Transverse colon (tissue), 4 donors: Measurements from ENCODE around the gene CCDC69. TPM values are rescaled to one million over a fixed set of nuclear protein-coding genes. Genes with fewer than 3 reads are reported as not detected.
"Not testable (repeated sequence)": the region's sequence is repeated elsewhere in the genome, so short reads cannot be mapped to it uniquely, and the experiment has no call there.

Experiments used
- DNase-seq: peaks from one replicate; pipeline ENCODE4 v3.0.0-alpha.2; 2019
- H3K27ac ChIP-seq, 4 donors: fragments of 200-600 bp; sonication (generic); 2 replicates each; pipeline ENCODE4 v1.5.1; 2016 to 2018; ENCODE audit warnings: inconsistent platforms in 4 of 4
- H3K27me3 ChIP-seq: fragments of 200-600 bp; sonication (generic); 2 replicates; pipeline ENCODE4 v1.5.1; 2017; ENCODE audit warnings: inconsistent platforms
- H3K36me3 ChIP-seq, 4 donors: fragments of 200-600 bp; sonication (generic); 2 replicates each; pipeline ENCODE4 v1.5.1; 2017 to 2019; ENCODE audit warnings: inconsistent platforms in 4 of 4
- H3K4me1 ChIP-seq, 4 donors: fragments of 200-600 bp; sonication (generic); 2 replicates each; pipeline ENCODE4 v1.5.1; 2017 to 2020; ENCODE audit warnings: inconsistent platforms in 4 of 4
- H3K4me3 ChIP-seq, 4 donors: fragments of 200-600 bp; sonication (generic); 1 replicate in 1 of 4; 2 replicates in 3 of 4; pipeline versions ENCODE4 v1.5.1 to v1.6.1; 2017 to 2019; ENCODE audit warnings: inconsistent platforms in 4 of 4
- H3K9me3 ChIP-seq, 2 donors: fragments of 200-600 bp; sonication (generic); 2 replicates each; pipeline ENCODE4 v1.5.1; 2017 to 2019; ENCODE audit warnings: inconsistent platforms in 2 of 2
- EP300 ChIP-seq: sonication (generic); formaldehyde crosslinking; IDR thresholded peaks from one replicate; pipeline ENCODE4 v1.6.1; 2017; ENCODE audit warnings: antibody characterized with exemption, low read depth
- POLR2A ChIP-seq: fragments of 450-650 bp; IDR thresholded peaks from one replicate; pipeline ENCODE4 v1.6.1; 2016; ENCODE audit warnings: antibody characterized with exemption, mild to moderate bottlenecking, moderate library complexity
- POLR2AphosphoS5 ChIP-seq, 3 donors: sonication (generic); formaldehyde crosslinking; IDR thresholded peaks; one replicate each; pipeline ENCODE4 v1.6.1; 2016; ENCODE audit warnings: antibody characterized with exemption in 3 of 3
- WGBS, 2 donors: methylation state at CpG; one replicate each; pipeline ENCODE4 v1.1.5; 2018; ENCODE audit warnings: low coverage in 1 of 2; 5-methylcytosine and 5-hydroxymethylcytosine counted together
- in situ Hi-C, 4 donors: fragments of 200-750 bp; cut with MboI; loops; one replicate each; pipeline versions ENCODE4 v1.15.0 to v1.15.1; 2017; ENCODE audit warnings: low sequenced_read_pairs in 3 of 4, low pct_ligation_motif_present in 1 of 4, low pct_unique_long_range_greater_than_20kb in 1 of 4
- intact Hi-C: fragments of 100-400 bp; cut with DNase I; formaldehyde crosslinking; loops from one replicate; pipeline ENCODE4 v1.15.1; 2023; ENCODE audit warnings: low total_unique reads
- total RNA-seq, 4 donors: library from RNA; depleted of rRNA; stranded (reverse); fragments of >200 nt; gene quantifications; one replicate each; pipeline ENCODE4 v1.1.0, GENCODE V29; 2016
- TF ChIP-seq, protein P1 (sequence below), 5 experiments: fragments of 200-600 bp in 3 of 5; fragments of 450-650 bp in 2 of 5; sonication (generic) in 3 of 5; IDR thresholded peaks; 1 replicate in 2 of 5; 2 replicates in 3 of 5; pipeline ENCODE4 v1.5.1; 2016 to 2017; ENCODE audit warnings: antibody characterized with exemption in 5 of 5, inconsistent platforms in 3 of 5, mild to moderate bottlenecking in 2 of 5, moderate library complexity in 1 of 5

Gene CCDC69
- total RNA-seq, 4 donors from 2014 or later = 37.7 to 89.2 (median 62.1) TPM

DNA sequence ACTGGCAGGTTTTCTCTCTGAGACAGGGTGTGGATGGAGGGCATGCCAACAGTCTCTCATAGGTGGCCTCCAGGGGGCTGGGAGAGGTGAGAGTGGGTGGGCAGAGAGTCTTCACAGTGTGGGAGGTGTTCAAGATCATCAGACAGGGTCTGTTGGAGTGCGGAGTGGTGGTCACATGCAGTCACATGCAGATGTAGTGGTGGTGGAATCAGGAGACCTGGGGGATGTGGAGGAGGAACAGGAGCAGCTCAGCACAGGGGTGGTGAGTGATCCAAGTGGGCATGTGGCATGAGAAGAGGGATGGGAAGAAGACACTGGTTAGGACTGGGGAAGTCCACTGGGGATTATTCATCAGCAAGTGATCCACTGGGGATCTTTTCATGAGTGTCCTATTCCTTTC, 34.9 kb upstream of the CCDC69 start:
- Histone ChIP-seq H3K36me3 (peaks cover 0 to 6% (median 0%) of the 10 kb centered on the region in 4 donors), H3K4me3 (no peak overlapping the region), H3K9me3 (no peaks in the 10 kb centered on the region), H3K27me3 (no peaks in the 10 kb centered on the region), H3K4me1 (peaks cover 2 to 27% (median 9%) of the 10 kb centered on the region in 4 donors), H3K27ac (no peak overlapping the region)
- no peak for DNase-seq
- TF ChIP-seq, protein P1, sequence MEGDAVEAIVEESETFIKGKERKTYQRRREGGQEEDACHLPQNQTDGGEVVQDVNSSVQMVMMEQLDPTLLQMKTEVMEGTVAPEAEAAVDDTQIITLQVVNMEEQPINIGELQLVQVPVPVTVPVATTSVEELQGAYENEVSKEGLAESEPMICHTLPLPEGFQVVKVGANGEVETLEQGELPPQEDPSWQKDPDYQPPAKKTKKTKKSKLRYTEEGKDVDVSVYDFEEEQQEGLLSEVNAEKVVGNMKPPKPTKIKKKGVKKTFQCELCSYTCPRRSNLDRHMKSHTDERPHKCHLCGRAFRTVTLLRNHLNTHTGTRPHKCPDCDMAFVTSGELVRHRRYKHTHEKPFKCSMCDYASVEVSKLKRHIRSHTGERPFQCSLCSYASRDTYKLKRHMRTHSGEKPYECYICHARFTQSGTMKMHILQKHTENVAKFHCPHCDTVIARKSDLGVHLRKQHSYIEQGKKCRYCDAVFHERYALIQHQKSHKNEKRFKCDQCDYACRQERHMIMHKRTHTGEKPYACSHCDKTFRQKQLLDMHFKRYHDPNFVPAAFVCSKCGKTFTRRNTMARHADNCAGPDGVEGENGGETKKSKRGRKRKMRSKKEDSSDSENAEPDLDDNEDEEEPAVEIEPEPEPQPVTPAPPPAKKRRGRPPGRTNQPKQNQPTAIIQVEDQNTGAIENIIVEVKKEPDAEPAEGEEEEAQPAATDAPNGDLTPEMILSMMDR (IDR thresholded peaks at IDR 0.05) = no peak
- 0 to 52% methylated on average over 1 of the region's 1 CpG for WGBS, 2 donors
- in situ Hi-C loops = no loop called here
- intact Hi-C loops = no loop called here

DNA sequence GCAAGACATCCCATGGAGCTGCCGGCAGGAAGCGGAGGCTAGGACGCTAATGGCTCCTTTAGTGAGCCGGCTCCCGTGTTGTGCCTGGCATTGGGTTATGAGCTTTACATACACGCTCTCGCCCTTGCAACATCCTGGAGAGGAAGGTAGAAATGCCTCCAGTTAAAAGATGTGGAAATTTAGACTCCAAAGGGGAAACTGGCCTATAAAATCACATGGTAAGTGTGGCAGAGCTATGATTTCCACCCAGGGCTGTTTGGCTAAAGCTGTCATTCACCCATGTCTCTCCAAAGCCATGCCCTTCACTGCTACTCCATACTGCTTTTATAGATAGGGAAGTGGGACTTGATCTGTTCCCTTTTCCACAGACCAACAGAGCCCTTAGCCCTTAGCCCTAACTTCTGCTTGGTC, 34.3 kb upstream of the CCDC69 start:
- intact Hi-C loops = no loop called here
- TF ChIP-seq, protein P1 (IDR thresholded peaks at IDR 0.05) = no peak
- no peak for TF ChIP-seq POLR2A
- no peak for TF ChIP-seq POLR2AphosphoS5 (IDR thresholded peaks at IDR 0.05)
- Histone ChIP-seq H3K4me1 (peaks cover 6 to 28% (median 13%) of the 10 kb centered on the region in 4 donors), H3K36me3 (peaks cover 0 to 6% (median 0%) of the 10 kb centered on the region in 4 donors), H3K9me3 (no peaks in the 10 kb centered on the region), H3K27me3 (no peaks in the 10 kb centered on the region), H3K27ac (peak overlapping the region in 1 of 4 donors; percentile 24), H3K4me3 (no peak overlapping the region)
- in situ Hi-C loops = no loop called here
- WGBS, 2 donors = 89 to 96% methylated on average over 5 to 7 of the region's 7 CpGs
- no peak for DNase-seq

DNA sequence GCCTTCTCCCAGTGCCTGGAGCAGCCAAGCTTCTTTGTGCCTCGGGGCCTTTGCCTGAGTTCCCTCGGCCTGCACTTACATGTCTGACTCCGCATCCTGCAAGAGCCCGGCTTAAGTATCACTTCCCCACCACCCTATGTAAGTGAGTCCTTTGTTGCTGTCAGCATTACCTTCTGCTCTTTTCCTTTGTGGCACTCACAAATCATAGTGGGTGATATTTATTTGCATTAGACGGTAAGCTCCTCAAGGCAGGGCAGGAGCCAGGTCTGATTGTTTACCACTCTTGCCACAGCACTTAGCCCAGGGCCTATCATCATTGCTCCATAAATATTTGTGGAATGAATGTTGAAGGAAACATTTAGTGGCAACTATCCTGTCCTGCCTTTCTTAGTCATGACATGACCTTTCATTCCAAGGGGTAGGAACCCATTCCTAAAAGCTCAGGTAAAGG, 33.9 kb upstream of the CCDC69 start:
- in situ Hi-C loops = no loop called here
- peaks cover 0 to 6% (median 0%) of the 10 kb centered on the region in 4 donors for H3K36me3 ChIP-seq
- DNase-seq = peak; percentile 27
- peaks cover 6 to 29% (median 13%) of the 10 kb centered on the region in 4 donors for H3K4me1 ChIP-seq
- TF ChIP-seq, protein P1 (IDR thresholded peaks at IDR 0.05) = no peak
- no peak for TF ChIP-seq POLR2AphosphoS5 (IDR thresholded peaks at IDR 0.05)
- TF ChIP-seq EP300 = no peak
- no peak for TF ChIP-seq POLR2A
- WGBS, 2 donors = 58 to 80% methylated on average over 3 to 5 of the region's 5 CpGs
- H3K27ac ChIP-seq = peak overlapping the region in 1 of 4 donors; percentile 37
- H3K4me3 ChIP-seq = no peak overlapping the region
- intact Hi-C loops = no loop called here
- H3K9me3 ChIP-seq = no peaks in the 10 kb centered on the region
- H3K27me3 ChIP-seq = no peaks in the 10 kb centered on the region

DNA sequence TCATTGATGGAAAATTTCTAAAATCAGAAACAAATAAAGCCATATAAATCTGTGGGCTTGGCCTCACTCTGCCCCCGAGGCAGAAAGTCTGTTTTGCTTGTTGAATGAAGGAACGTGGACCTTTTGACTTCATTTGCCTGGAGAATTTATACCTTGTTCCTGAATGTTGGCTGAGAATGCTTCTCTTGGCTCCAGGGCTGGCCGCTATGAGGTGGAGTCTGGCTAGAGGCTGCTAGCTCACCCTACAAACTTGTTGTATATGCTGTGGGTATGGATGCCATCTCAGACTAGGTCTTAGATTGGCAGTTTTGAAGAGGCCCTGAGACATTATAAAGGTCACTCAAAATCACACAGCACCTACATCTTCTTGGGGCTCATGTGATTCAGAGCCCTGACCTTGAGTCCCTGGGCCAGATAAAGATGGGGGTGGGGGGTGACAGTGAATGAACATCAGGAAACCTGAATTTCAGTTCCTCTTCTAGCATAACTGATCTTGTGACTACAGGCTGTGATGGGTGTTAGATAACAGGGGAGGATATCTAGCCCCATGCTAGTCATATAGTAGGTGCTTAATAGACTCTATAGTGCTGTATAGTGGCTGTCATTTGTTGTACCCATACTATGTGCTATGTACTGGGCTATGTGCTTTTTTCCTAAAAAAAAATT, 31.9 kb upstream of the CCDC69 start:
- in situ Hi-C loops = no loop called here
- Histone ChIP-seq H3K27ac (no peak overlapping the region), H3K36me3 (no peaks in the 10 kb centered on the region), H3K27me3 (no peaks in the 10 kb centered on the region), H3K4me1 (peaks cover 8 to 41% (median 18%) of the 10 kb centered on the region in 4 donors), H3K4me3 (no peak overlapping the region), H3K9me3 (no peaks in the 10 kb centered on the region)
- DNase-seq = peak; percentile 29
- no peak for TF ChIP-seq POLR2AphosphoS5 (IDR thresholded peaks at IDR 0.05)
- TF ChIP-seq POLR2A = no peak
- TF ChIP-seq, protein P1 (IDR thresholded peaks at IDR 0.05) = no peak
- no peak for TF ChIP-seq EP300
- intact Hi-C loops = no loop called here
- WGBS, 2 donors = 73 to 75% methylated on average over 2 to 3 of the region's 3 CpGs

DNA sequence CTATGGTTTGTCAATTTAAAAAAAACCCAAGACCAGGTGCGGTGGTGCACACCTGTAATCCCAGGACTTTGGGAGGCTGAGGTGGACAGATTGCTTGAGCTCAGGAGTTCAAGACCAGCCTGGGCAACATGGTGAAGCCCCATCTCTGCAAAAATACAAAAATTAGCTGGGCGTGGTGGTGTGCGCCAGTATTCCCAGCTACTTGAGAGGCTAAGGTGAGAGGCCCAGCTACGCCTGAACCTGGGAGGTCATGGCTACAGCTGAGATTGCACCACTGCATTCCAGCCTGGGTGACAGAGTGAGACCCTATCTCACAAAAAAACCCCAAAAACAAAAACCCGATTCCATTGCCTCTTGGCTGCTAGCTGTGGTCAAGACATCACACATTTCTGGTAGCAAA, 31.1 kb upstream of the CCDC69 start:
- in situ Hi-C loops, H3K36me3 ChIP-seq, H3K27me3 ChIP-seq, H3K4me3 ChIP-seq, DNase-seq, H3K9me3 ChIP-seq, intact Hi-C loops, H3K27ac ChIP-seq: not testable (repeated sequence)
- peaks cover 8 to 41% (median 18%) of the 10 kb centered on the region in 4 donors for H3K4me1 ChIP-seq
- 94% methylated on average over 5 of the region's 5 CpGs; no CpG with 5 or more reads in 1 of the 2 donors for WGBS, 2 donors
